NCI-H1436 (cell line): ENCODE measurements around the gene PGAP3.
A peak's percentile ranks its signal among the peaks of the same experiment; 100 is the strongest.

Source experiments
- DNase-seq: peaks from one replicate; lab custom pipeline; 2025; lab: John Stamatoyannopoulos, UW

The PGAP3 gene

DNA sequence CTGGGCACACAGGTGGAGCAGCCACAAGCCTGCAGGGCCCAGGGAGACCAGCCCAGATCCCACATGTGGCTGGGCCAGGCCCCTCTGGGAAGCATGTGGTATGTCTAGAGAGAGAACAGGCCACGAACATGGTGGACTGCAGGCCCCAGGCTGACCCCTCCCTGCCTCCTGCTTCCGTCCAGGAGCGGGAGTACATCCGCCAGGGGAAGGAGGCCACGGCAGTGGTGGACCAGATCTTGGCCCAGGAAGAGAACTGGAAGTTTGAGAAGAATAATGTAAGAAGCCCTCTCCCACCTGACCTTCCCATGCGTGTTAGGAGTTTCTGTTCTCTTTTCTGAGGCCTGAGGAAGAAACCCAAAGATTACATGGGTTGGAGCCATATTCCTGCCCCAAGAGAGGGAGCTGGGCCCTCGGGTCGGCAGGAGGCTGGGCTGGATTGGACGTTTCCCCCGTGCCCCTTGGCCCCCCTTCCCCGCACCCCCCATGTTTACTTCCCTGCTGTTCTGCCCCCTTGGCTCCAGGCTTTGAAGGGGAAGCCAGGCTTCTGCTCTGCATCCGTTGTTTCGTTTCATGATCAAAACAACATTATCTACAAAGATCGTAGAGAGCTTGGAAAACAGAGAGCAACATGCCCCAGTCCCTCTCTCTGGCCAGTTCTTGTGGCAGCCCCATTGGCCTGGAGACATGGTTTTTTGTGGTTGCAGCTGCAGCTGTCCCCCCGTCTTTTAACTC, 28.4 kb downstream of the PGAP3 start:
- no peak for DNase-seq

DNA sequence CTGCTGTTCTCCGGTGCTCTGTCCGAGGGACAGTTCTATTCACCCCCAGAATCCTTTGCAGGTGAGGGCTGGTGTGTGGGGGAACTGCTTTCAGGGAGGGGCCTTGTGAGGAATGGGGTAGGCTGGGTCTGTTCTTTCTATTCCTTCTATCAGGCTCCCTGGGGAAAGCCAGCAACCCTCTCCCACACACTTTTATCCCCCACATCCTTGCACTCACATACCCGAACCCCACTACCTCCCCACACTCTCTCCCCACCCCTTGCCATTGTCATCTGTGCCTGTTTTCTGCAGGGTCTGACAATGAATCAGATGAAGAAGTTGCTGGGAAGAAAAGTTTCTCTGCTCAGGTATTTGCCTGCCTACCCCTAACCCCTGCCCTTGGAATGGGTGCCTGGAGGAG, 29.1 kb downstream of the PGAP3 start:
- DNase-seq, result no peak

DNA sequence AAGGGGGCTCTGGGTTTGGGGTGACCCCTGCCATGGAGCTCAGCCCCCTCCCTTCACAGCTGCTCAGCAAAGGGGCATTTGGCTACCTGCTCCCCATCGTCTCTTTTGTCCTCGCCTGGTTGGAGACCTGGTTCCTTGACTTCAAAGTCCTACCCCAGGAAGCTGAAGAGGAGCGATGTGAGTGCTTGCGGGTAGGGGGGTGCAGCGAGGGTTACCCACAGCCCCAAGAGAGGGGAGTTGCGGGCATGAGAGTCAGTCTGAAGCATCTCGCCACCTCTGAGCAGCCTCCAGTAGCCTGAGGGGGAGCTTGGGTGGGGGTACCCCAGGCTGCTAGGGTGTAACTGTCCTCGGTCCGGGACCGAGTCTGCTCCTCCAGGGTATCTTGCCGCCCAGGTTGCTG, 29.5 kb downstream of the PGAP3 start:
- DNase-seq, result no peak

DNA sequence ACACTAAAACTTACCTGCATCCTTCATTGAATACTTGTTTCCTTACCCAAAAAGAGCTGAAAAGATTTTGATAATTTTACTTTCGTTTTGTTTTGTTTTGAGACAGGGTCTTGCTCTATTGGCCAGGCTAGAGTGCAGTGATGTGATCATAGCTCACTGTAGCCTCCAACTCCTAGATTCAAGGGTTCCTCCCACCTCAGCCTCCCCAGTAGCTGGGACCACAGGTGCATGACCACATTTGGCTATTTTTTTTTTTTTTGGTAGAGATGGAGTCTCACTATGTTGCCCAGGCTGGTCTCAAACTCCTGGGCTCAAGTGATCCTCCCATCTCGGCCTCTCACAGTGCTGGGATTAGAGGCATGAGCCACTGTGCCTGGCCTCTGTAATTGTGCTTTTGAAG, 32.8 kb downstream of the PGAP3 start:
- DNase-seq, result no peak

DNA sequence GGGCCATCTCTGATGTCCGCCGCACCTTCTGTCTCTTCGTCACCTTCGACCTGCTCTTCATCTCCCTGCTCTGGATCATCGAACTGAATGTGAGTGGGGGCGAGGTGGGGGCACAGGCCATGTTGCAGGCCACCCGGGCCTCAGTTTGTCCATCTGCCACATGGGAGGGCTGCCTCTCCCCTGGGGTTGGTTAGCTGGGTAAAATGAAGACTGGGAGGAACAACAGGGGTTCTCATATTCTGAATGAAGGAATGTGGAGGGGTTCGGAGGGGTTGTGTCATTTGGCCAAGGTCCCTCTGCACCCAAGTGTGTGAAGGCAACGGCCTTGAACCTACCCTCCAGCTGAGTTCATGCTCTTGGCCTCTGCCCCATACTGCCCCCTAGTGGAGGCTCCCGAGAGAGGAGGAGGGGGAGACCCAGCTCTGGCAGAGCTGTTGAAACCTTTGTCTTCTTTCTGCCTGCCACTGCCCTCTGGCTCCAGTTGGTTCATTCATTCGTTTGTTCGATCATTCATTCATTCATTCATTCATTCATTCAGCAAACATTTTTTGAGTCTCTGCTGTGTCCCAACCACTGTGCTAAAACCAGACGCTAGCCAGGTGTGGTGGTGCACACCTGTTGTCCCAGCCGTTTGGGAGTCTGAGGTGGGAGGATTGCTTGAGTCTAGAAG, 34.1 kb downstream of the PGAP3 start:
- peak; percentile 70 for DNase-seq

DNA sequence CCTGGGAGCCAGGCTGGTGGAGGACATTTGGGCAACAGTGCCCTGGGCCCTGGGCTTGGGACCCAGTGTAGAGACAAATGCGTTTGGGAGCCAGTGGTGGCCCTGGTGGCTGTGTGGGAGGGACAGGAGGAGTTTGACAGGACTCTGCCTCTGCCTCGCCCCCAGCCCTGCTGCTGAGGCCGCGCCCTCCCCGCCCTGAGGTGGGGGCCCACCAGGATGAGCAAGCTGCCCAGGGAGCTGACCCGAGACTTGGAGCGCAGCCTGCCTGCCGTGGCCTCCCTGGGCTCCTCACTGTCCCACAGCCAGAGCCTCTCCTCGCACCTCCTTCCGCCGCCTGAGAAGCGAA, 34.6 kb downstream of the PGAP3 start:
- no peak for DNase-seq

DNA sequence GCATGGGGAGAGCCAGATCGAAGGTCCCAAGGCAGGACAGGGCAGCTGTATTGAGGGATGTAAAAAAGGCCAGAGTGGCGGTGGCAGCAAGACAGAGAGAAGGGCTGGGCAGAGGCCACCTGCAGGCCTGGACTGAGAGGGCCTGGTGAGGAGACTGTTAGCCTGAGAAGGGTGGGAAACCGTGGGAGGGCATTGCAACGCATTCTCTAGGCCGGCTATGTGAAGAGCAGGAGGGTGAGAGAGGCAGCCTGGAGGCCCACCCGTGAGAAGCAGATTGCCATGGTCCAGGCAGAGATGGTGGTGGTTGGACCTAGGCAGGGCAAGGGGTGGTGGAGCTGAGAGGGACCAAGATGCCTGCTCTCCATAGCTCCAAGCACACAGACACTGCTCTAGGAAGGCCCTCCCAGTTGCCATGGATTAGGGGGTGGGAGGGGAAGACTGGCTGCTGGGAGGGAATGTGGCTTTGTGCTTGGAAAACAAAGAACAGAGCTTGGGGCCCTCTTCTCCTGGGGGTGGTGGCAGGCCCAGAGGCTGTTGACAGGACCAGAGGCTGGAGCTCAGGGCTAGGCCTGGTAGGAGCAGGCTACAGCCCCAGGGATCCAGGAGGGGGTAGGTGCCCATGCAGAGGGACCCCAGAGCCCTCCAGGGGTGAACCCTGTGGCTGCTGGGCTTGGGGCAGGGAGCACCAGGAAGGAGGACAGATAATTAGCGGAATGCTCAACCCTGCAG, 35.1 kb downstream of the PGAP3 start:
- DNase-seq, result no peak

DNA sequence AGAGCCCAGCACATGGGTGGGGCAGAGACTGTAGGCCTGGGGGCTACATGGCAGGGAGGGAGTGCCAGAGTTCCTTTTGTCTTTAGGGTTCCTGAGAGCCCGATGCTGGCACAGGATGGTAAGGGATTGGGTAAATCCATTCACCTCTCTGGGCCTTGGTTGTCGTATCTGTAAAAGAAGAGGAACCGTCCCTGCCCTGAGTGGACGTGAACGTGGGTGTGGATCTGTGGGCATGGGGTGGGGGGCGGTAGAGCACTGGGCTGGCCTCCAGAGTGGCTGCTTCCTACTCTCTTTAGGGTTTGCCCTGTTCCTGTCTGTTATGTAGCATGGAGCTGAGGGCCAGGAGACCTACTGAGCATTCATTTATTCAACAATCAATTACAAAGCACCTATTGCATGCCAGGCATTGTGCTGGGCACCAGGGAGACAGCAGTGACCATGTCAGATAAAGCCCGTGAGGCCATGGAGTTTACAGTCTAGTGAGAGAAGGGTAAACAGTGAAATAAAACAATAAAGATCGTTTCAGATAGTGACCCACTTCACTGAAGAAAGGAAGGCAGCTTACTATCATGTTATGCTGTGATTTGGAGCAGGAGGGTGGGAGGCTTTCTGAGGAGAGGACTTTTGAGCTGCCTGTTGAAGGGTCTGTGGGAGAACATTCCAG, 35.8 kb downstream of the PGAP3 start:
- DNase-seq, result no peak

DNA sequence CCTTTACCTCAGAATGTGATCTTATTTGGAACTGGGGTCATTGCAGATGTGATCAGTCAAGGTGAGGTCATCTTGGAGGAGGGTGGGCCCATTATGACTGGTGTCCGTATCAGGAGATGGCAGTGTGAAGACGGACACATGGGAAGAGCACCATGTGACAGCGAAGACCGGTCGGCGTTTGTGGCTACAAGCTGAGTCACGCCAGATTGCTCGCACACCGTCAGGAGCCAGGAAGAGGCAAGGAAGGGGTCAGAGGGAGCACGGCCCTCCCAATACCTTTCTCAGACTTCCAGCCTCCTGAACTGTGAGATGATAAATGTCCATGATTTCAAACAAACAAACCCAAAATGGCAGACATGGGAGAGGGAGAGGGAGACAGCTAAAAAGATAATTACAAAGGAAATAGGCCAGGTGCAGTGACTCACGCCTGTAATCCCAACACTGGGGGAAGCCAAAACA, 37.7 kb downstream of the PGAP3 start:
- no peak for DNase-seq

DNA sequence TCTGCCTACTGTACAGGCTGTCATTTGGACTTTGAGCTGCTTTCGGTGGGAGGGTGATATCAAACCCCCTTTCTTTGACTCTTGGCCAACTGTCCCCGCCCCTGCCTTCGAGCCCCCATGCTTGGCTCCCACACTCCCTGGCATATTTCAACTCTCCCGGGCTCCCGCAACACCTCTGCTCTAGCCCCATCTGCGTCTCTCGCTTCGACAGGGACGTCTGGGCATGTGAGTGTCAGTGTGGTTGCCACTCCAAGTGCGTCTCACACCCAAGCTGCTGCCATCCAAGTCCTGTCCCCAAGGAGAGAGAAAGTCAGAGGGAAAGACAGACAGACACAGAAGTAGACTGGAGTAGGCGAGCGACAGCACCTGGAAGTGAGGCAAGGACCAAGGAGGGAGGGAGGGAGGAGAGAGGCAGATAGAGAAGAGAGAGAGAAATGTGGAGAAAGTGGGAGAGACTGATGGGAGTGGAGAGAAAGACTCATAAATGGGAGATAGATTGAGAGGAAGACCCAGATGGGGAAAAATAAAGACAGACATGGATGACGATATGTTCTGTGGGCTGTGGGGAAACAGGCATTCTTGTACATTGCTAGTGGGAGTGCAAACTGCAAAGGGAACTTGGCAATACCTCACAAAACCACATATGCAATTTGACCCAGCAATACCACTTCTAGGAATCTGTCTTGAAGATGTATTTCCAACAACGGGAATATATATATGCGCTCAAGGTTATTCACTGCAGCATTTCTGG, 39.1 kb downstream of the PGAP3 start:
- DNase-seq, result no peak

DNA sequence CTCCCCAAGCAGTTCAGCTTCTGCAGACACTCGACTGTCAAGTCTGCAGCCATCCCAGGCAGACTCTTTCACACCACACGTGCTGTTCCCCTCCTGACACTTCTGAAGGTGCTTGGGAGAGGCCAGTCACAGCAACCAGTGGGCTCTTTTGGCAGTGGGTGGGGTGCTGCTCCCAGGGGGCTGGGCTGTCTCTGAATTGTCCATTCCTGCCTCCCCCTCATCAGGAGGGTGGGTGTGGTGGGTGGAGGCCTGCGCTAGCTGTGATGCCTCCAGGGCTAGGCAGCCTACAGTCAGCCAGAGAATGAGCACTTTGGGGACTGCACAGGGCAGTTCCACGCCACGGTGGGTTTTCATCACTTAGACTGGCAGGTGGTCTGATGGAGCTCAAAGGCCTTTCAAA, 40.6 kb downstream of the PGAP3 start:
- no peak for DNase-seq

DNA sequence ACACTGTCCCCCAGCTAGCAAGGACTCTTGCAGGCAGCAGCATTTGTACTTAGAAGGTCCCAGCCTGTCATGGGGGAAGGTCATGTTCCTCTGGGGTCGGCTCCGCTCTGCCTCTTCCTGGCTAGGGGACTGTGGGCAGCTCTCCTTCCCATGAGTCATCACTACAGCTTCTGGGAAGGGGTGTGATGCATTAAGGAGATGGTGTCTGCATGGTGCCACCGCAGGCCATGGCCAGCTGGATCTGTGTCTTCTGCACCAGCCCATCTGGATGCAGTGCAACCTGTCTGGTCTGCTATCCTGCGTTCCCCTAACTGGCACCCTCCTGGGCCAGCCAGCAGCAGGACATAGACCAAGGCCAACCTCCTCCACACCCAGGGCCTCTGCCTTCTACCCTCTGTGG, 44.6 kb downstream of the PGAP3 start:
- no peak for DNase-seq

DNA sequence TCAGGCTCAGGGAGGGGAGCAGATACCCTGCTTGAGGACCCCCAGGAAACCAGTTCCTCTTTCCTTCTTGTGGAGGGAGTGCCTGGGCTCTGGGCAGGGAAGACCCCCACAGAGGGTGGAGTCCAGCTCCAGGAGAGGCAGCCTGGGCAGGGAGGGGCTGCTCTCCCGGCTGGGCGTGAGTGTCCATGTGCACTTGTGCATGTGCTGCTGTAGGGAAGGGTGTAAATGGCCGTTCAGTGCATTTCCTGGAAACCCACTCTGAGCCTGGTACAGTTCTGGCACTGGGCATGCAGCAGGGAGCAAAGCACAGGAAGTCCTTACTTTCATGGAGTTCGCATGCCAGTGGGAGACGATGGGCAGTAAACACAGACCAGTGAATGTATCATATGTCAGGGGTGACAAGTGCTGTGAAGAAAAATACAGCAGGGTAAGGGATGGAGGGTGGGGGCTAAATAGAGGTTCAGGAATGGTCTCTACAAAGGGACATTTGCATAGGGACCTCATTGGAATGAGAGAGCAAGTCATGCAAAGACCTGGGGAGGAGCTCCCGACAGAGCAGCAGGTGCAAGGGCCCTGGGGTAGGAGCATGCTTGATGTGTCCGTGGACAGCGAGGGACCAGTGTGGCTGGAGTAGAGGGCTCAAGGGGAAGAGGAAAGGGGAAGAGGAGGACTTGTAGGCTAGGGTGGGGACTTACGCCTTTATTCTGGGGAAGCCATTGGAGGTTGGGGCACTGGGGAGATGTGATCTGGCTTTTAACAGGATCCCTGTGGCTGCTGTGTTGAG, 45.4 kb downstream of the PGAP3 start:
- no peak for DNase-seq

DNA sequence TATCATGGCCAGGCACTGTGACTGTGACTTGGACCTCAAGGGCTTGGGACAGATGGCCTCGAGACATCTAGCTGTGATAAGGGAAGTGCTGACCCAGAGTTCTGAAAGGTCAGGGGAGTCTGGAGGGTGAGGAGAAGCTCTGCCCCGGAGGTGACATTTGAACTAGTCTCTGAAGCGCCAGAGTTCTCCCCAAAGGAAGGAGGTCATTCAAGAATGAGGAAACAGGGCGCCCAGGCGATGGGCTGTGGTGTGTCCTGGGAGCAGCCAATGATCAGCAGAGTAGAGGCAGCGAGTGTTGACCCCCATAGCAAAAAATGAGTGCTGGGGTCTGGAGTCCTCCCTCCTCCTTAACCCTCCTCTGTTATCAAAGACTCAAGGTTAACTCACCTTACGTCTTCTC, 46.0 kb downstream of the PGAP3 start:
- no peak for DNase-seq

DNA sequence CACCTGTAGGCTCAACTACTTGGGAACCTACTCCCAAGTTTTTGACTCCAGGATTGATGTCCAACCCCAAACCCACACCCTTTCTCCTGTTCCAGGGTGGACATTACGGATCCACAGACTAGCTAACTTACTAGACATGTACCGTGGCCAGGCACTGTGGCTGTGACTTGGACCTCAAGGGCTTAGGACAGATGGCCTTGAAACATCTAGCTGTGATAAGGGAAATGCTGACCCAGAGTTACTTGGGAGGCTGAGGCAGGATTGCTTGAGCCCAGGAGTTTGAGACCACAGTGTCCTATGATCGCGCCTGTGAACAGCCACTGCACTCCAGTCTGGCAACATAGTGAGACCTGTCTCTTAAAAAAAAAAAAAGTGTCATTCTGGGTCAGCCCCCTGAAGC, 46.8 kb downstream of the PGAP3 start:
- no peak for DNase-seq

DNA sequence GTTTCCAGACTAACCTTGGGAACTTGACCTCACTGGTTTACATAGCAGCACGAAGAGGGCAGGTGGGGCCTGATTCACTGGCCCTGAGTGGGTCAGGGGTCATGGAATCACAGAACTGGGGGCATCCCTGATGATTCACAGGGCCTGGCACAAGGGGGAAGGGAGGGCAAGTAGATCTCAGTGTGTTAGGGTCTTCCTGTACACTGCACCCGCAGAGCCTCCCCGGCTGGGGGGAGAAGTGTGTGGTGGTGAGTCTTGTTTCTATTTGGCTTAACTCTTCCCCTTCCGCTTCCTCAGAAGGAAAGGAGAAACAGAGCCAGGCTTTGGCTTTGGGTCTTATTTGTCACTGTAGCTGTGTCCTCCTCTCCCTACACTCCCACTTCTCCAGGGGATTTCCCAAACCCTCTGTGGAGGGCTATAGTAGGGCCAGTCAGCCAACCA, 47.2 kb downstream of the PGAP3 start:
- no peak for DNase-seq

DNA sequence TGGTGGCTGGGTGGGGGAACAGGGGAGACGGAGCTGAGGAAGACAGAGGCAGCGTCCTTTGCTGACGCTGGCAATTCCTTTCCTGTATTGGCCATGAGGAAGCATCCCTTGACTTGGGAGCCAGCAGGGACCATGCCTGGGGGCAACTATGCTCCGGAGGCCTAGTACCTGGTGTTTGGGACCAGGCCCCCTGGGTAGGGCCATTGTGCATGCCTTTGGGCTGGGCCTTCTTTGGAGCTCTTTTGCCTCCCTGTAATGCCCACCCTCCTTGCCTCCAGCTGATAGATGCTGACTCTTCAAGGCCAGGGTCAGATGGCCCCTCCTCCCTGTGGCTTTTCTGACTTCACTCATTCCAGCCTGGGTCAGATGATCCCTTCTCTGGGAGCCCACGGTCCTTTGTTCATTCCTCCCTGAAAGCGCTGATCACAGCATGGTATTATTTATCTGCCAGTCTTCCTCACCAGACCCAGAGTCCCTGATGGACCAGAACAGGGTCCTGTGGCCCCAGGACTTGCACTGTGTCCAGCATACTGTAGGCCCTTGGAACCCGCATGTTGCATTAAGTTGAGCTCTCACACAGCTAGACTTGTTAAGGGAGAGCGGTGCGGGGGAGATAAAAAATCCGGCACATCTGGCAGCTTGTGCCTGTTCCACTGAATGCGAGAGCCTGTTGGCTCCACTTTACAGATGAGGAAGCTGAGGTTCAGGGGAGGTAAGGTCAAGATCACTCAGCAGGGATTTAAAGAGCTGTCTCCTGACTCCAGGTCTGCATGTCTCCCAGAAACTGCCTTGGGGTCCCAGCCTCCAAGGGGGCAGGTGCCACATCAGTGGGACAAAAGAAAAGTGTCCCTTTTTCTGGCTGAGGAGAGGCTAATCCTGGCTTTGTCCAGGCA, 48.0 kb downstream of the PGAP3 start:
- no peak for DNase-seq

DNA sequence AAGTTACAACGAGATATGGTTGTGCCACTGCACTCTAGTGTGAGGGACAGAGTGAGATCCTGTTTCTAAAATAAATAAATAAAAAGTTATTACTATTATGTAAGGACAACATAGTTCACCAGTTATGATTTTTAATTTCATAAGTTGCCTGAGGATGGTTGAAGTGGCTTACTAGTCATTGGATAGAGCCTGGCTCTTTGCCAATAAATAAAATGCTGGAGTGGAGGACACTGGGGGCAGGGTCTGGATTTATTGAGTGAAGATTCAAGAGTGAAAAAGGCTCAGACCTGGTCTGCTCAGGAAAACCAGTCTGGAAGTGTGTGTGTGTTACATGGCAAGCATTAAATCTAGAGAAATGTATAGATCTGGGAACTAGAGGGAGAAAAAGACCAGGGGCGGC, 48.8 kb downstream of the PGAP3 start:
- DNase-seq, result no peak

DNA sequence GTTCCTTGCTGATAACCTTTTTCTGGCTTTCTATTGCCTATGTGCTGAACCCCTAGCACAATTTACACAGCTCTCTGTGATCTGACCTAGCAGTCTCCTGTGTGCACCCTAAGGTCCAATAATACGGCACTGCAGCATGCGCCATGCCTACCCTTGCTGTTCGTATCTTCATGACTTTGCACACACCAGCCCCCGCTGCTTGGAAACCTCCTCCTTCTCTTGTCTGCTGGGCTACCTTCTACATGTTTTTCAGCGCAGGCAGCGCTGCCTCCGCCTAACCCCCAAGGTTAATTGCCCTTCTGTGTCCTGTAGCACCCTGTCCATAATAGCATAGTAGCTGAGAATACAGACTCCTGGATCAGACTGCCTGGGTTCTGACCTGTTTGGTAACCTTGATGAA, 49.5 kb downstream of the PGAP3 start:
- DNase-seq, result no peak
